ENCODE results near the gene SLC24A4.

SLC24A4 gene

GRCh38 chr14:92500491-92500941 is 177.6 kb downstream of the SLC24A4 start:
- TF ChIP-seq CTCF (IDR thresholded peaks at IDR 0.05; ENCODE audit: low read depth, low read length), result no peak
- no peak overlapping the region for H3K4me3 ChIP-seq (ENCODE audit: low read depth, low read length)
- no peaks in the 10 kb centered on the region for H3K4me1 ChIP-seq
- H3K9me3 ChIP-seq, result no peaks in the 10 kb centered on the region; the same call in 1 of the 2 replicates
- DNase-seq, result no peak
- peaks cover 3% of the 10 kb centered on the region; the same call in 1 of the 2 replicates for H3K27me3 ChIP-seq
- H3K36me3 ChIP-seq, result no peaks in the 10 kb centered on the region

DNA sequence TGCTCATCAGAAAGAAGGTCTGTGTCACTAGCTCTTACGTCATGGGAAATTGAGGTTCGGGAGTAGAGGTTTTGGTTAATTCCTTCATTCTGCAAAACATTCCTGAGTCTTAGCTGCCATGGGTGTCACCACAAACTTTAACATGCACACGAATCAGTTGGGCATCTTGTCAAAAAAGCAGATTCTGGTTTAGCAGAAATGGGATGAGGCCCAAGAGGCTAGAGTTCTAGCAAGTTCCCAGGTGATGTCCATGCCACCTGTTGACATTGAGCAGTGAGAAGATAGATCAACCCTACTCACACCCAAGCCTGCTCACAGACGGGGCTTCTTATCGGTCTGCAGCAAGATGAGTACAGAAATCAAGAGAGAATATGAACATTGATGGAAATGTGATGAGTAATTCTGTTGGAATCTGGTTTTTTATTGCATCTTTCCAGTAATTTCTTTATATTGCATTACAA is 179.0 kb downstream of the SLC24A4 start:
- peaks cover 3% of the 10 kb centered on the region; the same call in 1 of the 2 replicates for H3K27me3 ChIP-seq
- H3K4me3 ChIP-seq (ENCODE audit: low read depth, low read length), result no peak overlapping the region
- no peak for DNase-seq
- no peak for TF ChIP-seq CTCF (IDR thresholded peaks at IDR 0.05; ENCODE audit: low read depth, low read length)
- H3K36me3 ChIP-seq, result no peaks in the 10 kb centered on the region
- no peaks in the 10 kb centered on the region; the same call in 1 of the 2 replicates for H3K9me3 ChIP-seq
- H3K4me1 ChIP-seq, result no peaks in the 10 kb centered on the region

DNA sequence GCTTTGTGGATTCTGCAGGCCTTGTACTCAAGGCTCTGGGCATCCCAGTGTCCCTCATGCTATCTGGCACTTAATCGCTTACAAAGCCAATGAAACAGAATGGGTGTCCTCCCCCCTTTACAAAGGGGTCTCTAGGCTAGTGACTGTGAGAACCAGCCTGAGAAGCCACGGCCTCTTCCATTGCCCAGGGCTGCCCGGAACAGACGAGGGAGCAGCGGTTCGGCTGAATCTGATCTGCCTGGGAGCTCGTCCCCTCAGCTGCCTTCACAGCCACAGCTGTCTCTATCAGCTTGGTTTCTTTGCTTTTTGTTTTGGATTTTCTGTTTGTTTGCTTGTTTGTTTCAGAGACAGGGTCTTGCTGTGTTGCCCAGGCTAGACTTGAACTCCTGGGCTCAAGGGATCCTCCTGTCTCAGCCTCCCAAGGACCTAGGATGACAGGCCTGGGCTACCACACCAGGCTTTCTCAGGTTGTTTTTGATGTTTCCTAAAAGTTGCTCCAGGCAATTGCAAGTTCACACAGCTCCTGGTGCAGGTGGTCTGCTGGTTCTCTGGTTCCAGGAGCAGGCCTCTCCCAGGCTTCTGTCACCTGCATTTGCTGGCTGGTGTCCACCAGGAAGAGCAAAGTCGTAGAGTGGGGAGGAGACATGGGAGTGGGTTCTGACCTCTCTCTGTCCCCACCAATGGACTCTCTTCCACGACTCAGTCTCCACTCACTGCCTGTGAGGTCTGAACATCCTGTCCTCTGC is 179.7 kb downstream of the SLC24A4 start:
- DNase-seq, result no peak
- TF ChIP-seq CTCF (IDR thresholded peaks at IDR 0.05; ENCODE audit: low read depth, low read length), result no peak
- no peaks in the 10 kb centered on the region for H3K36me3 ChIP-seq
- H3K4me1 ChIP-seq, result no peaks in the 10 kb centered on the region
- no peak overlapping the region for H3K4me3 ChIP-seq (ENCODE audit: low read depth, low read length)
- no peaks in the 10 kb centered on the region; the same call in 1 of the 2 replicates for H3K9me3 ChIP-seq
- 0 out of 2 replicates have a peak, but pooled peaks cover 3% of the 10 kb centered on the region for H3K27me3 ChIP-seq

- H3K27me3 ChIP-seq, result peaks cover 10% of the 10 kb centered on the region; the same call in 1 of the 2 replicates
- H3K4me1 ChIP-seq, result no peaks in the 10 kb centered on the region
- no peaks in the 10 kb centered on the region for H3K36me3 ChIP-seq
- no peak for TF ChIP-seq CTCF (IDR thresholded peaks at IDR 0.05; ENCODE audit: low read depth, low read length)
- no peaks in the 10 kb centered on the region; the same call in 1 of the 2 replicates for H3K9me3 ChIP-seq
- no peak overlapping the region for H3K4me3 ChIP-seq (ENCODE audit: low read depth, low read length)
- DNase-seq, result no peak
These were observed 181.0 kb downstream of the SLC24A4 start for GRCh38 chr14:92503756-92504491.

GRCh38 chr14:92505826-92506225 is 182.9 kb downstream of the SLC24A4 start:
- peaks cover 7% of the 10 kb centered on the region; the same call in 1 of the 2 replicates for H3K27me3 ChIP-seq
- TF ChIP-seq CTCF (IDR thresholded peaks at IDR 0.05; ENCODE audit: low read depth, low read length), result no peak
- no peak overlapping the region for H3K4me3 ChIP-seq (ENCODE audit: low read depth, low read length)
- H3K36me3 ChIP-seq, result no peaks in the 10 kb centered on the region
- H3K9me3 ChIP-seq, result no peaks in the 10 kb centered on the region; the same call in 1 of the 2 replicates
- H3K4me1 ChIP-seq, result no peaks in the 10 kb centered on the region
- DNase-seq, result no peak

All from BE2C (cell line).